Cardiac muscle cell (in vitro differentiated cells and primary cell): ENCODE results near the gene ZNF574. TPM values are rescaled to one million over a fixed set of nuclear protein-coding genes. Genes with fewer than 3 reads are reported as not detected.
A peak's percentile ranks its signal among the peaks of the same experiment; 100 is the strongest.

Experiments used
- DNase-seq, 2 donors: peaks; one replicate each; pipeline versions ENCODE4 v3.0.0 to v3.0.0-alpha.2; 2010 to 2017; ENCODE audit warnings: low read depth in 1 of 2, low spot score in 1 of 2
- H3K27ac ChIP-seq: fragments of 200-600 bp; sonication (generic); 2 replicates; pipeline ENCODE4 v1.5.1; 2016
- H3K27me3 ChIP-seq: fragments of 200-600 bp; sonication (generic); 2 replicates; pipeline ENCODE4 v1.6.0; 2016; ENCODE audit warnings: control low read depth
- H3K36me3 ChIP-seq: fragments of 200-600 bp; sonication (generic); 2 replicates; pipeline ENCODE4 v1.5.1; 2016; ENCODE audit warnings: control low read depth
- H3K4me1 ChIP-seq: fragments of 200-600 bp; sonication (generic); 2 replicates; pipeline ENCODE4 v1.8.1; 2017; ENCODE audit warnings: low read depth, mild to moderate bottlenecking, mixed run types
- H3K4me3 ChIP-seq: fragments of 200-600 bp; sonication (generic); 2 replicates; pipeline ENCODE4 v1.5.1; 2016; ENCODE audit warnings: mild to moderate bottlenecking
- H3K9me3 ChIP-seq: fragments of 200-600 bp; sonication (generic); 2 replicates; pipeline ENCODE4 v1.5.1; 2017; ENCODE audit warnings: low read depth, mild to moderate bottlenecking, control low read depth
- polyA plus RNA-seq: library from polyadenylated mRNA; unstranded; fragments of >200 nt; fragmentation: Nextera tagmentation; extraction: Ambion mirVana; gene quantifications from 2 replicates; pipeline ENCODE4 v1.2.1, GENCODE V29; 2016
- total RNA-seq: library from RNA; depleted of rRNA; stranded (reverse); fragments of >200 nt; gene quantifications from 2 replicates; pipeline ENCODE4 v1.2.3, GENCODE V29; 2016
- TF ChIP-seq, protein P1 (sequence below): IDR thresholded peaks from 2 replicates; pipeline ENCODE4 v1.5.1; 2012; ENCODE audit warnings: low read depth, mild to moderate bottlenecking, low read length

The ZNF574 gene
- total and polyA plus RNA-seq, 2 experiments from 2014 or later: 23.9 to 36.2 TPM

DNA sequence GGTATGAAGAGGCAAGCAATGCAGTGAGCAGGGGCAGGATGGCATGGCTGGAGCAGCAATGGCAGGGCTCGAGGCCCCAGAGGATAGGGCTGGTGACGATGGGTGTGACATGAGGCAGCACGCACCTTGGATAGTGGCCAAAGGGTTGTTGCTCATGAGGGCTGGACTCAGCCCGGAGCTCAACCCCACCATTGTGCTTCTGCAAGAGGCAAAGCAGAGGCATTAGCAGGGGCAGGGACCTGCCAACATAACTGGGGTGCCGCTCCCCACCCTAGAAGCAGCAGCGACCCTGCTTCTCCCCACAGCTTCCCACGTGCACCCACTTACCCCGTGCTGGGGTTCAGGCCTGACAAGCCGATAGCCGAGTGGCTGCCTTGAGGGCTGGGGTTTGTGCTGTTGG lies 15.8 kb downstream of the ZNF574 start:
- no peak overlapping the region for H3K27ac ChIP-seq
- no peak overlapping the region for H3K4me3 ChIP-seq
- H3K9me3 ChIP-seq: no peaks in the 10 kb centered on the region
- peaks cover 6% of the 10 kb centered on the region for H3K4me1 ChIP-seq
- TF ChIP-seq, protein P1, sequence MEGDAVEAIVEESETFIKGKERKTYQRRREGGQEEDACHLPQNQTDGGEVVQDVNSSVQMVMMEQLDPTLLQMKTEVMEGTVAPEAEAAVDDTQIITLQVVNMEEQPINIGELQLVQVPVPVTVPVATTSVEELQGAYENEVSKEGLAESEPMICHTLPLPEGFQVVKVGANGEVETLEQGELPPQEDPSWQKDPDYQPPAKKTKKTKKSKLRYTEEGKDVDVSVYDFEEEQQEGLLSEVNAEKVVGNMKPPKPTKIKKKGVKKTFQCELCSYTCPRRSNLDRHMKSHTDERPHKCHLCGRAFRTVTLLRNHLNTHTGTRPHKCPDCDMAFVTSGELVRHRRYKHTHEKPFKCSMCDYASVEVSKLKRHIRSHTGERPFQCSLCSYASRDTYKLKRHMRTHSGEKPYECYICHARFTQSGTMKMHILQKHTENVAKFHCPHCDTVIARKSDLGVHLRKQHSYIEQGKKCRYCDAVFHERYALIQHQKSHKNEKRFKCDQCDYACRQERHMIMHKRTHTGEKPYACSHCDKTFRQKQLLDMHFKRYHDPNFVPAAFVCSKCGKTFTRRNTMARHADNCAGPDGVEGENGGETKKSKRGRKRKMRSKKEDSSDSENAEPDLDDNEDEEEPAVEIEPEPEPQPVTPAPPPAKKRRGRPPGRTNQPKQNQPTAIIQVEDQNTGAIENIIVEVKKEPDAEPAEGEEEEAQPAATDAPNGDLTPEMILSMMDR: no peak
- H3K36me3 ChIP-seq: no peaks in the 10 kb centered on the region
- peak; percentile 55 to 59 for DNase-seq
- H3K27me3 ChIP-seq: peaks cover 7% of the 10 kb centered on the region

DNA sequence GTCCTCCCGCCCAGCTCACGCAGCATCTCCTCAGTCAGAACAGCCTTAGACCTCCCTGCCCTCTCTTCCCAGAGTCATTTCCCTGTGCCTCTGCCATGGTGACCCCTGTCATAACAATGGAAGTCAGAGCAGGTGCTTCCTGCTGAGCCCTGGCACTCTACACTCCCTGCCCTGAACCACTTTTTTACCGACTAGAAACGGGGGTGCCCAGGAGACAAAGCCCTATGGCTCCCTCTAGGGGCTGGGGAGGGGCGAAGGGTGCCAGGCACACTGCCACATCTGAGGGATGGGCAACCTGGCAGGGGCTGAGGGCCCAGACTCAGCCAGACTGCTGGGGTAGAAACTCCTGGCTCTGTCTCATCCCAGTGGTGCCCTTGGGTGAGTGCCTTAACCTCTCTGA lies 16.4 kb downstream of the ZNF574 start:
- no peaks in the 10 kb centered on the region for H3K36me3 ChIP-seq
- H3K27me3 ChIP-seq: peaks cover 7% of the 10 kb centered on the region
- no peak overlapping the region for H3K27ac ChIP-seq
- no peaks in the 10 kb centered on the region for H3K4me1 ChIP-seq
- no peaks in the 10 kb centered on the region for H3K9me3 ChIP-seq
- DNase-seq: peak in 1 of 2 donors; percentile 25
- TF ChIP-seq, protein P1: peak; percentile 53
- no peak overlapping the region for H3K4me3 ChIP-seq

DNA sequence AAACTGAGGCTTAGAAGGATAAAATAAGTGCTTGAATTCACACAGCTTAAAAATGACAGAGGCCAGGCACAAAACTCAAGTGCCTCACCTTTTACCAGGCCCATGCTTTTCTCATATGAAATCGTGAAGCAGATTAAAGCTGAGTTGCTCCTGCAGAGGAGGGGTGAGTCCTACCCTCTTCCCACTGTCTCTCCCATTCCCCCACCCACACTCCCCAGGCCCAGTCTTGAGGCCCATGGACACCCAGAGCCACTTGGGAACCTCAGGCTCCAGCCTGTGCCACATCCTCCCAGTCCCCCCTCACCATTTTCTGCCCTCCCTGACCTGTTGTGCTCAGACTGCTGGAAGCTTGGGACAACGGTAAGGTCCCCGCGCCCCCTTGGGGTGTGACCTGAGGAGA lies 17.5 kb downstream of the ZNF574 start:
- Histone ChIP-seq H3K27ac (no peak overlapping the region), H3K4me3 (no peak overlapping the region), H3K9me3 (no peaks in the 10 kb centered on the region), H3K4me1 (no peaks in the 10 kb centered on the region), H3K36me3 (no peaks in the 10 kb centered on the region), H3K27me3 (peaks cover 7% of the 10 kb centered on the region)
- DNase-seq: no peak
- TF ChIP-seq, protein P1: no peak

DNA sequence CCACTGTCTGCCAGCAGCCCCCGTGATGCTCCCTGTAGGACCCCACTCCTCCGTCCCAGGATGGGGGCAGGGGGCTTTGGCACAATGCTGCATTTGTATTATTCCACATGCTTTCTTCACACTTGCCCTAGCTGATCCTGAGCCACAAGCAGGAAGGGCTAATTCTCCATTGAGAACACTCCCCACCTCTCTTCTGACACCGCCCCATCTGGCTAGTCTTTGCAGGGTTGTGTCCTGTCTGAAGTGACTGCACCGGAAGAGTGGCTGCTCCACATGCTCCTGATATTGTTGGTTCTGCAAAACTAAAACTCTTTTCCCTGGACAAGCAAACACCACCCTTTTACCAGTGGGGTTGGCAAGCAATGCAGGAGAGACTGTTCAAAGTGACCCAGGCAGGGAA lies 18.0 kb downstream of the ZNF574 start:
- no peak for DNase-seq
- no peaks in the 10 kb centered on the region for H3K4me1 ChIP-seq
- no peak overlapping the region for H3K27ac ChIP-seq
- H3K27me3 ChIP-seq: peaks cover 7% of the 10 kb centered on the region
- no peak overlapping the region for H3K4me3 ChIP-seq
- H3K9me3 ChIP-seq: no peaks in the 10 kb centered on the region
- TF ChIP-seq, protein P1: no peak
- H3K36me3 ChIP-seq: no peaks in the 10 kb centered on the region

DNA sequence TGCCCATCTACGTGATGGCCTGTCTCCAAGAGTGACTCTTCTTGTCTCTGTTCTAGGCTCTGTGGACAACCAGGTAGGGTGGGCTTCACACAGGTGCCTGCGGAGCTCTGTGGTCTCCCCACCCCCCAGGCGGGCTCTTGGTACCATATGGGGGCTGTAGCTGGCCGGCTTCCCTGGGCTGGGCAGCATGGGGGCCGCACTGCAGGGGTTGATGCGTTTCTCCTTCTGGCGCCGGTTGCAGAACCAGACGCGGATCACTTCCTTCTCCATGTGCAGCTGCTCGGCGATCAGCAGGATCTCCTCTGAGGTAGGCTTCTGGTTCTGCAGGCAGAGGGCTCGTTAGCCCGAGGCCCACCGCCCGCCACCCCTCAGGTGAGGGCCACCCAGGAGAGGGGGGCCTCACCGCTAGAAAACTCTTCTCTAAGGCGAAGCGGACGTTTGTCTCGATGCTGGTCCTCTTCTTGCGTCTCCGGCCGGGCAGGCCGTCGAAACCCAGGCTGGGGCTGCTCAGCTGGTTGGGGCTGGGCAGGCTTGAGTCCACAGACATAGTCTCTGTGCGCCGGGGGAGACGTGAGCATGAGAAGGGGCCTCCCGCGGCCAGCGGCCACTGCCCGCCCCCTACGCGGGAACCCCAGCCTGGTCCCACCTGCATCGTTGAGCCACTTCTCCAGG lies 19.3 kb downstream of the ZNF574 start:
- Histone ChIP-seq H3K9me3 (no peaks in the 10 kb centered on the region), H3K27ac (no peak overlapping the region), H3K27me3 (peaks cover 7% of the 10 kb centered on the region), H3K36me3 (no peaks in the 10 kb centered on the region), H3K4me1 (no peaks in the 10 kb centered on the region), H3K4me3 (no peak overlapping the region)
- TF ChIP-seq, protein P1: no peak
- no peak for DNase-seq
